GM18858 (cell line): ENCODE data around the gene ADAM23.
"Not testable (repeated sequence)": the region's sequence is repeated elsewhere in the genome, so short reads cannot be mapped to it uniquely, and the experiment has no call there.

Source experiments
- ATAC-seq: cut with Tn5 transposase; IDR thresholded peaks from one replicate; pipeline ENCODE4 v1.9.1; 2021; ENCODE audit not compliant: unreplicated experiment

The ADAM23 gene, protein sequence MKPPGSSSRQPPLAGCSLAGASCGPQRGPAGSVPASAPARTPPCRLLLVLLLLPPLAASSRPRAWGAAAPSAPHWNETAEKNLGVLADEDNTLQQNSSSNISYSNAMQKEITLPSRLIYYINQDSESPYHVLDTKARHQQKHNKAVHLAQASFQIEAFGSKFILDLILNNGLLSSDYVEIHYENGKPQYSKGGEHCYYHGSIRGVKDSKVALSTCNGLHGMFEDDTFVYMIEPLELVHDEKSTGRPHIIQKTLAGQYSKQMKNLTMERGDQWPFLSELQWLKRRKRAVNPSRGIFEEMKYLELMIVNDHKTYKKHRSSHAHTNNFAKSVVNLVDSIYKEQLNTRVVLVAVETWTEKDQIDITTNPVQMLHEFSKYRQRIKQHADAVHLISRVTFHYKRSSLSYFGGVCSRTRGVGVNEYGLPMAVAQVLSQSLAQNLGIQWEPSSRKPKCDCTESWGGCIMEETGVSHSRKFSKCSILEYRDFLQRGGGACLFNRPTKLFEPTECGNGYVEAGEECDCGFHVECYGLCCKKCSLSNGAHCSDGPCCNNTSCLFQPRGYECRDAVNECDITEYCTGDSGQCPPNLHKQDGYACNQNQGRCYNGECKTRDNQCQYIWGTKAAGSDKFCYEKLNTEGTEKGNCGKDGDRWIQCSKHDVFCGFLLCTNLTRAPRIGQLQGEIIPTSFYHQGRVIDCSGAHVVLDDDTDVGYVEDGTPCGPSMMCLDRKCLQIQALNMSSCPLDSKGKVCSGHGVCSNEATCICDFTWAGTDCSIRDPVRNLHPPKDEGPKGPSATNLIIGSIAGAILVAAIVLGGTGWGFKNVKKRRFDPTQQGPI

DNA sequence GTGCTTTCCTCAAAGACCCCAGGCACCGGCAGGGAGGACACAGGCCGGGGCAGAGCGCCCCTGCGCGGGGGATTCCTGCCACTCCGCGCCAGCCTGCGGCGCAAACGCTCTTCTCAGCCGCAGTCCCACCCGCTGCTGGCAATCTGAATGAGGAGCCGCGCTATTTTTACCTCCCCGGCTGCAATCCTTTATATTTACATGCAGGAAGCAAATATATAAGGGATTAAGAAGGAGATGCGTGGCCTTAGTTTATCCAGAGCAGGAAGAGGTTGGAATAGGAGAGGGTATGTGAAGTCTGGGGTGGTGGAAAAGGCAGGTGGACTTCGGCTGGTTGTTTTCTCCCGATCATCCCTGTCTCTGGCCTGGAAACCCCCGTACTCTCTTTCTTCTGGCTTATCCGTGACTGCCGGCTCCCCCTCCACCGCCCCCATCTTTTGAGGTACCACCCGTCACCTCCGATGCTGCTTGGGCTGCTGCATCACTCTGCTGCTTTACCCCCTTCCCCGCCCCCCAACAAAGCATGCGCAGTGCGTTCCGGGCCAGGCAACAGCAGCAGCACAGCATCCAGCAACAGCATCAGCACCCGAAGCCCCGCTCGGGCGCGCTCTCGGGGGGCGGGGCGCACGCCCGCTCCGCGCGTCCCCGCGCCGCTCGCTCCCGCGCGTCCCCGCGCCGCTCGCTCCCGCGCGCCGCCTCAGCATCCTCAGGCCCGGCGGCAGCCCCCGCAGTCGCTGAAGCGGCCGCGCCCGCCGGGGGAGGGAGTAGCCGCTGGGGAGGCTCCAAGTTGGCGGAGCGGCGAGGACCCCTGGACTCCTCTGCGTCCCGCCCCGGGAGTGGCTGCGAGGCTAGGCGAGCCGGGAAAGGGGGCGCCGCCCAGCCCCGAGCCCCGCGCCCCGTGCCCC, at the start of gene ADAM23:
TSS of gene ADAM23 (plus strand) at position 700 of the 902 bp plus-strand sequence. CDS start 335 bp downstream, outside the sequence.
- ATAC-seq = peak; percentile 31

DNA sequence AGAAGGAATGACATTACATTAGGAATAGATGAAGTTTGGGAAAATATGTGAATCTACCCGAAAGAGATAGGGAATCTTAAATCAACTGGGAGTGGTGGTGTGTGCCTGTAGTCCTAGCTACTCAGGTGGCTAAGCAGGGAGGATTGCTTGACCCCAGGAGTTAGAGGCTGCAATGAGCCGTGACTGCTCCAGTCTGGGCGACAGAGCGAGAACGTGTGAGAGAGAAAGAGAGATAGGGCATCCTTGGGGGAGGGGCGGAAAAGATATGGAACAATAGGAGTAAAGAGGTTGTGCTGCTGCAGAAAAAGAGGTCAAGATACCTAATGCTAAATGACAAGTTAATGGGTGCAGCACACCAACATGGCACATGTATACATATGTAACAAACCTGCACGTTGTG, 47.1 kb upstream of the ADAM23 start:
- ATAC-seq = no peak

DNA sequence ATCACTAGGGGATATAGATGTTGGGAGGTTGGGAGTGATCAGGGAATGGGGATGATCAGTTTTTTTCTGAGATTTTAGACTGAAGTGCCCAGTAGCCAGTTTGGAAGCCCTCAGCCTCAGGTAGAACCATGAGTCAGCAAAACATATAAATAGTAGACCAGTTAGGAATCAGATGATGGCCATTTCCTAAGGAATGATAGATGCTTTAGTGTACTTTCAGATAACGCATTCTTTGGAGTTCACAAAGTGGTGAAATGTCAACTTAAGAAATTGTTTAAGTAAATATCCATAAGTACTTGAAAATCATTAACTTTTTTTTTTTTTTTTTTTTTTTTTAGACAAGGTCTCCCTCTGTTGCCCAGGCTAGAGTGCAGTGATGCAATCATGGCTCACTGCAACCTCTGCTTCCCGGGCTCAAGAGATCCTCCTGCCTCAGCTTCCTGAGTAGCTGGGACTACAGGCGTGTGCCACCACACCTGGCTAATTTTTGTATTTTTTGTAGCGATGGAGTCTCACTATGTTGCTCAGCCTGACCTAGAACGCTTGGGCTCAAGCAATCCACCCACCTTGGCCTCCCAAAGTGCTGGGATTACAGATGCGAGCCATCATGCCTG, 40.3 kb upstream of the ADAM23 start:
- ATAC-seq = not testable (repeated sequence)

DNA sequence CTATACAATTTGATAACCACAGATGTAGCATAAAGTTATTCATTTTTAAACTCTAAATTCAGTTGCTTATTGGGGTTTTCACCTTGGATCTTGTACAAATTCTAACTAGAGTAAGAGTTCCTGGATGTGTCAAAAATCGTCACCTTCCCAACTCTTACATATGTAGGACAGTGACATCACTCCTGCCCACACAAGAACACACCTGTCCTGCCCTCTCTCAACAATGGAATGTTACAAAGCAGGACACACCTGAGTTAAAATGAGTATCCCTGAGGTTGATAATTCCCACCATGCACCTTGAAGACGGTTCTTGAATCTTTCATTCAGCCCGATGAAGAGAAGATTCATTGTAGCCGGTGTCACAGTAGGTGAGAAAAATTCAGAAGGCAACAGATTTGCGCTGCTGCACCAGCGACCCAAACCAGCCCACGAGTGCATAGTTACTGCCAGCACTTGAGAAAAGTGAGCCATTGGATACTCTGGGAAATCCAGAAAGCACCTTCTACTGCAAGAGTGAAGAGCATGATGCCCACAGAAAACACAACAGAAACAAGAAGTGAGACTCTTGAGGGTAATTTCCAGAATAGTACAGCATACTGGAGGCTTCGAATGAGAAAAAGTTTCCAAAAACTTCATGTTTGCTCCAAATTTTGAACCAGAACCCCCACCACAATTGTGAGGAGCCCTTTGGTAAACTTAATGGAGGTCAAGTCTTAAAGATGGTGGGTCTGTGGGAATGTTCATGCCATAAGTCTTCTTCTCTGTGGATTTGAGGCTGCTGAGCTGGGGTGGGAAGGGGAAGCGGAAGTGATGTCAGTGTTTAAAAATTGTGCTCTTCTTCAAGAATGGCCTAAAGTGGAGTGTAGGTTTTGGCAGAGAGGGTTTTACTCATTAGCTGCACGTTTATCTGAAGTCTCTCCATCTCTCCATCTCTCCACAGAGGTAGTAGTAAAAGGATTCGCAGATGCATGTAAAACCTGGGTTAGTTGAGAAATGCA, 34.7 kb upstream of the ADAM23 start:
- peak; percentile 96 for ATAC-seq

DNA sequence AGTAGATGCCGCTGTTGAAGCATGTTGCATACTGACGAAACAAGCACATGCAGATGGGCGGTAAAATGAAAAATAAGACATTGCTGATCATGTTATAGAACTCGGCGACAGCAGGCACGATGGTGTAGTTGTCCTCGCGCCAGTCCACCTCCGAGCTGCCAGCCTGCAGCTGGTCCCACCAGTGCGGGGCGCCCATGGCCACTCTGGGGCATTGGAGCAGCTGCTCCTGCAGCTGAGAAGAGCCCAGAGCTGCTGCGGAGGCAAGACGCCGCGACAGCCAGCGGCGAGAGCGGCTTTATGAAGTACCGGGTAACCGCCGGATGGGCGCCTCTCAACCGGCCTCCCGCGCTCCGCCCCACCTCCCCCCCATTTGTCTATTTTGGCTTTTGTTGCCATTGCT, 32.6 kb upstream of the ADAM23 start:
- ATAC-seq = no peak

DNA sequence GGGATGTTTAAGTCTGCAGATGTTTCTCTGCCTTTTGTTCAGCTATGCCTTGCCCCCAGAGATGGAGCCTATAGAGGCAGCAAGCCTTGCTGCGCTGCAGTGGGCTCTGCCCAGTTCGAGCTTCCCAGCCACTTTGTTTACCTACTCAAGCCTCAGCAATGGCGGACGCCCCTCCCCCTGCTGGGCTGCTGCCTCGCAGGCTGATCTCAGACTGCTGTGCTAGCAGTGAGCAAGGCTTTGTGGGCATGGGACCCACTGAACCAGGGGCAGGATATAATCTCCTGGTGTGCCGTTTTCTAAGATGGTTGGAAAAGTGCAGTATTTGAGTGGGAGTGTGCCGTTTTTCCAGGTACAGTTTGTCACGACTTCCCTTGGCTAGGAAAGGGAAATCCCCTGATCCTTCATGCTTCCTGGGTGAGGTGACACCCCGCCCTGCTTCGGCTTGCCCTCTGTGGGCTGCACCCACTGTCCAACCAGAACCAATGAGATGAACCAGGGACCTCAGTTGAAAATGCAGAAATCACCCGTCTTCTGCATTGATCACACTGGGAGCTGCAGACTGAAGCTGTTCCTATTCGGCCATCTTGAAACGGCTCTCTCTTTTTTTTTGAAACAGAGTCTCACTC, 27.6 kb upstream of the ADAM23 start:
- no peak for ATAC-seq

DNA sequence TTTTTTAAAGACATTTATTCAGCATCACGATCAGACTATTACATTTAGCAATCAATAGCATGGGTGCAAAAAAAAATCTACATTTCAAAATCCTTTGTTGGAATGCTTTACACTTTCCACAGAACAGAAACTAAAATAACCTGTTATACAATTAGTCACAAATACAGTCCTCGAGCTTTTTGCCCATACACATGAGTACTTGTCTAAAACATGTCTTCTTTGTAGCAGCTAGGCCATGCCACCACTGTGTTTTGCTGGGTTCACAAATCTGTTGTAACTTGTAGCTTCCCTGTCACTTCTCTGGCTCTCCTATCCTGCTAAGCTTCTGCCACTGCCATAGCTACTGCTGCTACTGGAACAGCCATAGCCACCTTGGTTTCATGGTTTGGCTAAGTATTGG, 24.4 kb upstream of the ADAM23 start:
- no peak for ATAC-seq

DNA sequence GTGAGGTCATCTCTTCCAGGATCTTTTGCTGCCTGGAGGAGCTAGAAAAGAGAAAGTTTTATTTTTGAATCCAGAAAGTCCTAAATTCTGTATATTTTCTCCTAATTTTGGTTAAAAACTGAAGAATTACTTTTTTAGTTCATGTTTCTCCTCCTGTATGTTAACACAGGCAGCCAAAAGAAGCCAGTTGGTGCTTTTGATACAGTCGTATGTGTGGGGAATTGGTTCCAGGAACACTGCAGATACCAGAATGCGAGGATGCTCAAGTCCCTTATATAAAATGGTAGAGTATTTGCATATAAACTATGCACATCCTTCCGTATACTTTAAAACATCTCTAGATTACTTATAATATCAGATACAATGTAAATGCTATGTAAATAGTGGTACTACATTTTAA, 22.6 kb upstream of the ADAM23 start:
- no peak for ATAC-seq

DNA sequence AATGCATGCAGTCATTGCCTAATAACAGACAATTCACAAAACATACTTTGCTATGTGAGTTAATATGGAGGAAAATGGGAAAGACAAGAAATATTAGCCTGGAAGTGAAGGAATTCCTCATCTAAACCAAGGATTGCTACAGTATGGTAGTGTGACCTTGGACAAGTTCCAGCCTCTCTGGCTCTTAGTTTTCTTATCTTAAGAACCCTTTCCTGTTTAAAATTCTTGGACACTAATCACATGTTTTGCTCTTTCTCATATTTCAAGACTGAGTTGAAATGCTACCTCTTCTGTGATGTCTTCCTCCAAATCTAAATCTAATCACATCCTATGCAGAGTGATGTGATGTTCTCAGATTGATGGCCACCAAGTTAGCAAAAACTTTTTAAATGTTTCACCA, 20.8 kb upstream of the ADAM23 start:
- no peak for ATAC-seq

DNA sequence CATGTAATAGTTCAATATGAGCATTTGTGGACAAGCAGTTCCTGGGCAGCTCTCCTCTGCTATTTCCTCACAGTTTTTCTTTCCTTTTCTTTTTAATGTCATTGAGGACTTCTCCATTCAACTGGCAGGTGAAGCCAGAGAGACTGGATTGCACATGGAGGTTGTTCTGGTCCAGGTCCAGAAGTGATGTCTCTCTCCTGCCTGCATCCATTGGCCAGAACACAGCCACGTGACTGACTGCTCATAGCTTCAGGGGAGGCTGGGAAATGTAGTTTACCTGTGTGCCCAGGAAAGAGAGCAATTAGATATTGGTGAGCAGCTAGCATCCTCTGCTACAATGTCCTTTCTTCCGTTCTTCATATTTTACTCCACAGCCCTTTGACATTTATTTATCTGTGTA, 20.2 kb upstream of the ADAM23 start:
- ATAC-seq = no peak

DNA sequence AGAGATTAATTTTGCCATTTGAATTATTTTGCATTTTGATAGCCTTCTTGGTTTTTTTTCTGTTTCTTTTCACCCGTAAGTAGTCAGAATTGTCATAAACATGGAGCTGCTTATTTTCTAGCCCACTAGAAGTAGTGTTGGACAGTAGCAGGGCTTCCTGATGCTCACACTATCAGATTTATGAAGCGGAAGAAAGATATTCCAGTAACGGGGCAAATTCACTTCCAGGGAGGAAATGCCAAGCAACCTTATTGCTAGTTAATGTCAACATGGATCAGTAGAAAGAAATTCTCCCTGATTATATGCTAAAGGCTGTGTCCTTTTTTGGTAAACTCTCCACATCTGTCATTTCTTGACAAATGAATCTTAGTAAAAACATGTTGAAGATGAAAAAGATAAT, 19.2 kb upstream of the ADAM23 start:
- ATAC-seq = no peak

DNA sequence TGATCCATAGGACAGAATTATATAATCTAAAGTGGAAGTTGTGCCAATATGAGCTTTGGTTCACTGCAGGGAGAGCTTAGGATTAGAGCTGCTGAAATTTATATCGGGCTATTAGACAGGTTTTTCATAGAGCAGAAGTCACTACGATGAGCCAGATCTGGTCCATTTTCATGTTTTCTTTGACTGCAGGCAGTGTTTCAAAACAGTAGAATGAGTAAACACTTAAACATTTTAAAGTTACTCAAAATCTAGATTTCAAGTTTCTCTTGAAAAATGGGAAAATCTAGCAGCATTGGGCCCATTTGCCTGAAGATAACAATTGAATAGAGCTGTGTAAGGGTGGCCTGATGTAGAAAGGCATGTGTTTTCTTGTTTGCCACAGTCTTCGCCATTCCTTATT, 14.5 kb upstream of the ADAM23 start:
- ATAC-seq = no peak

DNA sequence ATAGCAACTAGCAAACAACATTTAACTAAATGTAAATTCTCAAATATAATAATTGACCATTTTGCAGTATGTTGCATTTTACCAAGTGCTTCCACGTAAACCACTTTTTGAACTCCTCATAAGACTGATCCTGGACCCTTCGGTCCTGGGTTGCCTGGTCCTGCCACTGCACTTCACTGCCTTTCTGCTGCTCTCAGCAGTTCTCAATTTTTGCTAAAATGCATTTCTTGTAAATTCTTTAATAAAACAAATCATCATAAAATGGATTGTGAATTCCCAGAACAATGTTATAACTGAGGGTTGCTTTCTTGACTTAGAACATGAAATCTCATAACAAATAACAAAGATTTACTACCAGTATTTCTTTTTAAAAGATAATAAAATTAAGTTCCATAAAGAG, 12.9 kb upstream of the ADAM23 start:
- no peak for ATAC-seq

DNA sequence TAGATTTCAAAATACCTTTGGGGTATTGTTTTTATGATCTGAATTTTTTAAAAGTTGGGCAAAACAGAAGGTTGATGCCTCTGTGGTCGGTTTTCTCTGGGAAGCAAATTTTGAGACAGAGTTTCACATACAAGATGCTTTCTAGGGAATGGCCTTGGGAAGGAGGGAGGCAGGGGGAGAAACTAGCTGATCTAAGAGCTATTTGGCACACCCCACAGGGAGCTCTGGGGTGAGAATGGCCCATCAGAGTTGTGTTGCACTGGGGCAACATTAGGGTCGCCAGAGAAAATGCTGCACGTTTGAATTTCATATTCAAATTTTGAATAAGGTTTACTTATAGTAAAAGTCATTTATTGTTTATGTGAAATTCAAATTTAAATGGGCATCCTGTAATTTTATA, 11.9 kb upstream of the ADAM23 start:
- no peak for ATAC-seq

DNA sequence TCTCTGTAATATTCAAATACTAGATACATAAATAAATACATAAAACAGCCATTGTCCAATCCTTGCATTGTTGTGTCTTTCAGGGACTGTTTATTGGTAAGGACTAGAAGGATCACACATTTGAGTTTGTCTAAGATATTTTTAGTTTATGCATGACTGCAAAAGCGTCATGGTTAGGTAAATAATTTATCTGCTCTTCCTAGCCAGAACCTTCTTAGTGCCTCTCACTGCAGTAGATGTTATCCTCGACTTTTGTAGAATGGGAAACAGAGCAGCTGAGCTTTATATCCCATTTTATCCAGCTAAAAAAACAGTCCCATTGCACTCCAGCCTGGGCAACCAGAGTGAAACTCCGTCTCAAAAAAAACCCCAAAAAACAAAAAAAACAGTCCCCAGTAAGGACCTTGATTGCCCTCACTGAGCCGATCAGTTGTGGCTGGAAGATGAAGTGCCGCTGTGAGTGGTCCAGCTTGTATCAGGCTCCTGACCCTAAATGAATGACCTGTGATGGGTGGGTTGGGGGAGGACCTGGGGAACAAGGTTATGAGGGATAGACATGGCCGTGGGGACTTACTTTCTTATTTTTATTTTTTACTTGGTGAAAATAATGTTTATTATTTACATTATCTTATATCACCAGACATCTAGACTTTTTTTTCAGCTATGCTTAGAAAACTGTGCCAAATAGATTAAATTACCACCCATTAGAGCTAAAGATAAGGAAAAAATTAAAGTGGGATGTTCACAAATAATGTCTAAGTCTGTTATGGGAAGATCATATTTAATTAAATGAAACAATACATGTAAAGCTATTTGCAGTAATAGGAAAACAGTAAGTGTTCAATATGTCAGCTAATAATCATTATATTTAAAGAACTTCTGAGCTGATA, 10.9 kb upstream of the ADAM23 start:
- ATAC-seq = no peak

DNA sequence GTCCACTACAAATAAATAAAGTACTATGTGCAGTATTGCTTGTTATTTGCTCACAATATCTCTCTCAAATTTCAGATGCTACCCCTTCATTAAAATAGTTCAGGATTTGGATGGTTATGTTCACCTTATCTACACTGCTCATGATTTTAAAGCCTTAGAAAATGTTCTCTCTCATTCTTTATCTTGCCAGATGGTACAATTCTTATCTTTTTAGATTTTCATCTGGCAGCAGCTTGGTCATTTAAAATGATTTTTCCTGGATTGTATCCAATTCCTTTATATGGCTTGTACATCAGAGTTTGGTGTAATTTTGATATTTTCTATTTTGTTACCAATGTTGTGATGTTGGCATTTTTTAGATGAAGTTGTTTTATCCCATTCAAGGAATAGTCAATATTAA, 10.1 kb upstream of the ADAM23 start:
- no peak for ATAC-seq

DNA sequence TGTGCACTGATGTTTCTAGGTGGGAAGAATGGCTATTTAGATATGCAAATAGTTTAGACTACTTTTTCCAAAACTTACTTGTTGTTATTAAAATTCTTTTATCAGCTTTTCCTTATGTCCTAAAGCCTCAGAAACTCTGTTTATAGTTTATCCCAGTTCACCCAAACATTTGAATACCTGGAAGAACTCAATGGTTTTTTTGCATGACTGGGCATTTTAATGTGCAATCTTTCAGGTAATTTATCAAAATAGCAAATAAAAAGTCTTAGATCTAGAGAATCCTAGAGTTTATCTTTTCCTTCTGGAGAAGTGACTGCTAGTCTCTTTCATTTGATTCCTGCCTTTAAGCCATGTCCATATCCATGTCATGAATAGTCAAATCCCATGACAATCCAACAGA, 9.6 kb upstream of the ADAM23 start:
- ATAC-seq = no peak

DNA sequence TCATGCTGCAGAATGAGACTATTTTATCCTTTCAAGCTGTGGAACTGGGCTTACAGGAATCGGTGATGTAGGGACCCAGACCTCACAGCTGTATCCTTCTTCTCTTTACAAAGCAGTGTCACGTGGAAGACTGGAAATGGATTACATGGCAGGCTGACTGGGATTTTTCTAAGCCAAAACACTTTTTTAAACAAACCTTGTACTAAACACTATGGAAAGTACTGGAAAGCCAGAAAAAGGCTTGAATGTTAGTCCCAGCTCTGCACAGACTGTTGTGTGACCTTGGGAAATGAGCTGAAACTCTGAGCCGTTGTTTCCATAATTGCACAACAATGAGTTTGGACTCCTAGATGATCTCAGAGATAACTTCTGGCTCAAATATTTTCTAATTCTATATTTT, 7.6 kb upstream of the ADAM23 start:
- ATAC-seq = no peak
